HepG2 (cell line): ENCODE measurements around the gene KMT2E. TPM values are rescaled to one million over a fixed set of nuclear protein-coding genes. Genes with fewer than 3 reads are reported as not detected.

ENCODE experiments used
- ATAC-seq: fragments of 200-7000 bp; cut with Tn5 transposase; 3 replicates; pipeline ENCODE4 v1.9.1; 2020; ENCODE audit warnings: mild to moderate bottlenecking, moderate library complexity
- Bru-seq: library from RNA; stranded (reverse); fragments of 400-500 nt; gene quantifications from one replicate; lab custom pipeline; 2021; lab: Mats Ljungman, UMichigan
- BruChase-seq, 2 experiments: library from RNA; stranded (reverse); fragments of 400-500 nt; gene quantifications; one replicate each; lab custom pipeline; 2021; lab: Mats Ljungman, UMichigan
- BruUV-seq: library from RNA; stranded (reverse); fragments of 400-500 nt; replicated peaks from 2 replicates; lab custom pipeline; 2021; lab: Mats Ljungman, UMichigan
- CTCF ChIA-PET: fragments of 300-600 bp; formaldehyde crosslinking; extraction: SDS; loops from one replicate; lab custom pipeline; 2021; ENCODE audit warnings: low total read pairs, inconsistent platforms, low intra/inter-chr PET ratio; lab: Yijun Ruan, JAX
- POLR2A ChIA-PET: fragments of 350-600 bp; sonication (Branson Sonifier 250); formaldehyde crosslinking; loops from one replicate; lab custom pipeline; 2020; ENCODE audit warnings: antibody characterized with exemption, inconsistent platforms; lab: Yijun Ruan, JAX
- DNase-seq: peaks from one replicate; pipeline ENCODE4 v3.0.0-alpha.2; 2015; ENCODE audit warnings: low spot score
- FAIRE-seq: peaks from 3 replicates; lab custom pipeline; 2011; peaks lifted over from hg19 to GRCh38; lab: Jason Lieb, UNC
- H2AFZ ChIP-seq: one replicate; pipeline ENCODE4 v1.6.1; 2011; ENCODE audit warnings: low read length, inconsistent platforms
- H3K27ac ChIP-seq: fragments of 300-600 bp; 3 replicates; pipeline ENCODE4 v1.8.0; 2011; ENCODE audit warnings: mixed run types, mild to moderate bottlenecking, mixed read lengths, low read length, inconsistent platforms; ENCODE audit not compliant: insufficient read depth; ENCODE audit errors: extremely low read length
- H3K27me3 ChIP-seq, 2 experiments: fragments of 200-600 bp in 1 of 2; 2 replicates in 1 of 2; 3 replicates in 1 of 2; pipeline versions ENCODE4 v1.6.0 to v1.8.0; 2011; ENCODE audit warnings: low read length in 2 of 2, mild to moderate bottlenecking in 2 of 2, moderate library complexity in 2 of 2, inconsistent platforms in 1 of 2; ENCODE audit not compliant: insufficient read depth in 2 of 2, control insufficient read depth in 1 of 2
- H3K36me3 ChIP-seq, 2 experiments: fragments of 200-600 bp in 1 of 2; replicated peaks in 1 of 2; 2 replicates in 1 of 2; 3 replicates in 1 of 2; pipeline versions ENCODE4 v1.5.1 to v1.8.0; 2011; ENCODE audit warnings: low read length in 2 of 2, inconsistent platforms in 1 of 2; ENCODE audit not compliant: insufficient read depth in 2 of 2, control insufficient read depth in 1 of 2
- H3K4me1 ChIP-seq: 2 replicates; pipeline ENCODE4 v1.5.1; 2012; ENCODE audit warnings: low read length, inconsistent platforms; ENCODE audit not compliant: insufficient read depth
- H3K4me2 ChIP-seq: 2 replicates; pipeline ENCODE4 v1.6.0; 2011; ENCODE audit warnings: low read depth, low read length, inconsistent platforms
- H3K4me3 ChIP-seq, 3 experiments: fragments of 200-600 bp in 1 of 3; sonication (generic), shearing (Covaris generic) in 1 of 3; replicated peaks in 1 of 3; 2 replicates each; pipeline ENCODE4 v1.5.1; 2011 to 2016; ENCODE audit warnings: low read length in 3 of 3, inconsistent platforms in 2 of 3, low read depth in 2 of 3, mild to moderate bottlenecking in 2 of 3, control low read depth in 1 of 3, mixed read lengths in 1 of 3; ENCODE audit not compliant: insufficient read depth in 1 of 3
- H3K79me2 ChIP-seq: one replicate; pipeline ENCODE4 v1.6.1; 2011; ENCODE audit warnings: low read length, inconsistent platforms; ENCODE audit not compliant: insufficient read depth
- H3K9ac ChIP-seq: 2 replicates; pipeline ENCODE4 v1.6.0; 2011; ENCODE audit warnings: mild to moderate bottlenecking, low read depth, low read length, inconsistent platforms; ENCODE audit not compliant: insufficient read depth
- H3K9me3 ChIP-seq: 2 replicates; pipeline ENCODE4 v1.5.1; 2012; ENCODE audit warnings: mild to moderate bottlenecking, low read length
- H4K20me1 ChIP-seq: 2 replicates; pipeline ENCODE4 v1.6.0; 2011; ENCODE audit warnings: inconsistent platforms, mild to moderate bottlenecking, low read length, moderate library complexity; ENCODE audit not compliant: insufficient read depth
- GZF1 ChIP-seq: sonication (generic); formaldehyde crosslinking; IDR thresholded peaks from 2 replicates; pipeline ENCODE4 v1.5.1; 2020; ENCODE audit warnings: mild to moderate bottlenecking, missing genetic modification reagents
- KMT2A ChIP-seq: sonication (generic); formaldehyde crosslinking; IDR thresholded peaks from 2 replicates; pipeline ENCODE4 v1.4.0; 2020; ENCODE audit warnings: missing genetic modification reagents
- POGK ChIP-seq: sonication (generic); formaldehyde crosslinking; conservative IDR thresholded peaks from 2 replicates; pipeline ENCODE4 v1.8.0; 2022; ENCODE audit warnings: mild to moderate bottlenecking, moderate library complexity, missing genetic modification reagents
- RNF219 ChIP-seq: sonication (generic); formaldehyde crosslinking; IDR thresholded peaks from 2 replicates; pipeline ENCODE4 v1.5.0; 2020; ENCODE audit warnings: mild to moderate bottlenecking, missing genetic modification reagents
- SAP130 ChIP-seq: IDR thresholded peaks from 2 replicates; pipeline ENCODE4 v1.6.1; 2016; ENCODE audit warnings: low read depth
- STAG1 ChIP-seq: sonication (generic); formaldehyde crosslinking; IDR thresholded peaks from 2 replicates; pipeline ENCODE4 v1.4.0; 2020; ENCODE audit warnings: missing genetic modification reagents
- TAF15 ChIP-seq: fragments of 200-400 bp; formaldehyde crosslinking; IDR thresholded peaks from one replicate; pipeline ENCODE4 v1.6.1; 2018; ENCODE audit warnings: mild to moderate bottlenecking, low read depth, low read length; ENCODE audit not compliant: poor library complexity, severe bottlenecking
- ZNF160 ChIP-seq: sonication (generic); formaldehyde crosslinking; IDR thresholded peaks from 2 replicates; pipeline ENCODE4 v1.8.0; 2022; ENCODE audit warnings: mild to moderate bottlenecking, inconsistent platforms, missing genetic modification reagents
- ZNF451 ChIP-seq: sonication (generic); formaldehyde crosslinking; IDR thresholded peaks from 2 replicates; pipeline ENCODE4 v1.5.0; 2020; ENCODE audit warnings: mild to moderate bottlenecking, missing genetic modification reagents
- WGBS: methylation state at CpG from one replicate; pipeline ENCODE4 v1.1.6; 2017; ENCODE audit warnings: low lambda C conversion rate; 5-methylcytosine and 5-hydroxymethylcytosine counted together
- in situ Hi-C: cut with HindIII; loops from 2 replicates; pipeline ENCODE4 v1.10.0; 2017; ENCODE audit warnings: low pct_unique_long_range_greater_than_20kb; ENCODE audit not compliant: extremely low pct_ligation_motif_present
- intact Hi-C: fragments of 100-400 bp; cut with micrococcal nuclease; formaldehyde crosslinking; loops from one replicate; pipeline ENCODE4 v1.10.0; 2022; ENCODE audit not compliant: unreplicated experiment
- long read RNA-seq, 2 experiments: library from RNA in 1 of 2; library from polyadenylated mRNA in 1 of 2; stranded (forward) in 1 of 2; unstranded in 1 of 2; transcript quantifications; one replicate each; pipeline ENCODE4 v2.0.0, GENCODE V29; 2019 to 2022
- polyA minus RNA-seq, 3 experiments: library from RNA; depleted of rRNA, polyadenylated mRNA; stranded (reverse); fragments of >200 nt; gene quantifications; 2 replicates each; pipeline ENCODE4 v1.2.3, GENCODE V29; 2011; ENCODE audit warnings: low replicate concordance in 1 of 3
- polyA plus RNA-seq, 8 experiments: library from polyadenylated mRNA; depleted of rRNA in 3 of 8; stranded (reverse) in 7 of 8; unstranded in 1 of 8; fragments of >200 nt; fragmentation: Illumina TruSeq in 4 of 8; extraction: Trizol in 4 of 8; gene quantifications; 2 replicates each; pipeline versions ENCODE4 v1.2.1 to v1.2.3, GENCODE V29; 2011 to 2016; ENCODE audit warnings: low read depth in 4 of 8, missing spikeins in 1 of 8, mixed read lengths in 1 of 8; ENCODE audit not compliant: insufficient read depth in 1 of 8
- total RNA-seq, 5 experiments: library from RNA; depleted of rRNA; stranded (reverse); fragments of >200 nt; fragmentation: Illumina TruSeq; extraction: Trizol; gene quantifications; 2 replicates each; pipeline ENCODE4 v1.2.3, GENCODE V29; 2016; ENCODE audit warnings: low read depth in 1 of 5
- TF ChIP-seq, protein P1 (sequence below): sonication (generic); formaldehyde crosslinking; IDR thresholded peaks from 2 replicates; pipeline ENCODE4 v1.4.0; 2020; ENCODE audit warnings: low read depth, mild to moderate bottlenecking, missing genetic modification reagents

KMT2E gene
- total RNA-seq (2016; rRNA removed; fragmentation: Illumina TruSeq; extraction: Trizol) (24.4 and 31.3 TPM in 2 replicates), polyA plus RNA-seq (2011; rRNA removed) (6.3 and 7.2 TPM in 2 replicates), polyA minus RNA-seq (2011; rRNA and poly(A)+ RNA removed; ENCODE audit: low replicate concordance) (34.9 and 41.2 TPM in 2 replicates), Bru-seq, nascent RNA (percentile 91 among the genes with signal in this experiment), BruChase-seq, experiment 1, labeled RNA remaining after a 6-hour chase (percentile 84 among the genes with signal in this experiment), BruChase-seq, experiment 2, labeled RNA remaining after a 2-hour chase (percentile 88 among the genes with signal in this experiment)
- total RNA-seq (2016; cell fraction: cytosol; rRNA removed; fragmentation: Illumina TruSeq; extraction: Trizol; ENCODE audit: low read depth): 33.8 and 35.5 TPM in 2 replicates
- total RNA-seq (2016; cell fraction: insoluble cytoplasmic fraction; rRNA removed; fragmentation: Illumina TruSeq; extraction: Trizol): 22.1 and 28.1 TPM in 2 replicates
- total RNA-seq (2016; cell fraction: membrane; rRNA removed; fragmentation: Illumina TruSeq; extraction: Trizol): 22.4 and 24.0 TPM in 2 replicates
- total RNA-seq (2016; cell fraction: nucleus; rRNA removed; fragmentation: Illumina TruSeq; extraction: Trizol): 66.2 and 71.2 TPM in 2 replicates
- 4.4 and 6.3 TPM in 2 replicates for polyA plus RNA-seq (2011; cell fraction: cytosol; rRNA removed)
- 37.0 and 41.5 TPM in 2 replicates for polyA plus RNA-seq (2011; cell fraction: nucleus; rRNA removed)
- polyA plus RNA-seq (2012): 22.0 and 24.0 TPM in 2 replicates
- polyA plus RNA-seq (2016; cell fraction: cytosol; fragmentation: Illumina TruSeq; extraction: Trizol; ENCODE audit: low read depth): 0.65 and 0.67 TPM in 2 replicates
- polyA plus RNA-seq (2016; cell fraction: insoluble cytoplasmic fraction; fragmentation: Illumina TruSeq; extraction: Trizol; ENCODE audit: low read depth): 15.4 and 16.5 TPM in 2 replicates
- polyA plus RNA-seq (2016; cell fraction: membrane; fragmentation: Illumina TruSeq; extraction: Trizol; ENCODE audit: low read depth): 2.3 and 2.8 TPM in 2 replicates
- 36.9 and 42.5 TPM in 2 replicates for polyA plus RNA-seq (2016; cell fraction: nucleus; fragmentation: Illumina TruSeq; extraction: Trizol; ENCODE audit: insufficient read depth, low read depth)
- polyA minus RNA-seq (2011; cell fraction: cytosol; rRNA and poly(A)+ RNA removed): 15.4 and 16.4 TPM in 2 replicates
- polyA minus RNA-seq (2011; cell fraction: nucleus; rRNA and poly(A)+ RNA removed): 145 and 151 TPM in 2 replicates
- long read RNA-seq, experiment 1, transcript KMT2E-214 (7 exons, 1,133 nt): major isoform, 6 of 25 reads
- long read RNA-seq, experiment 1, partial matches to known transcripts: 17 of 25 reads
- long read RNA-seq, experiment 1, other reads (novel, unspliced or antisense): 2 of 25 reads
- long read RNA-seq, experiment 2, partial matches to known transcripts: 8 of 9 reads
- long read RNA-seq, experiment 2, other reads (novel, unspliced or antisense): 1 of 9 reads

DNA sequence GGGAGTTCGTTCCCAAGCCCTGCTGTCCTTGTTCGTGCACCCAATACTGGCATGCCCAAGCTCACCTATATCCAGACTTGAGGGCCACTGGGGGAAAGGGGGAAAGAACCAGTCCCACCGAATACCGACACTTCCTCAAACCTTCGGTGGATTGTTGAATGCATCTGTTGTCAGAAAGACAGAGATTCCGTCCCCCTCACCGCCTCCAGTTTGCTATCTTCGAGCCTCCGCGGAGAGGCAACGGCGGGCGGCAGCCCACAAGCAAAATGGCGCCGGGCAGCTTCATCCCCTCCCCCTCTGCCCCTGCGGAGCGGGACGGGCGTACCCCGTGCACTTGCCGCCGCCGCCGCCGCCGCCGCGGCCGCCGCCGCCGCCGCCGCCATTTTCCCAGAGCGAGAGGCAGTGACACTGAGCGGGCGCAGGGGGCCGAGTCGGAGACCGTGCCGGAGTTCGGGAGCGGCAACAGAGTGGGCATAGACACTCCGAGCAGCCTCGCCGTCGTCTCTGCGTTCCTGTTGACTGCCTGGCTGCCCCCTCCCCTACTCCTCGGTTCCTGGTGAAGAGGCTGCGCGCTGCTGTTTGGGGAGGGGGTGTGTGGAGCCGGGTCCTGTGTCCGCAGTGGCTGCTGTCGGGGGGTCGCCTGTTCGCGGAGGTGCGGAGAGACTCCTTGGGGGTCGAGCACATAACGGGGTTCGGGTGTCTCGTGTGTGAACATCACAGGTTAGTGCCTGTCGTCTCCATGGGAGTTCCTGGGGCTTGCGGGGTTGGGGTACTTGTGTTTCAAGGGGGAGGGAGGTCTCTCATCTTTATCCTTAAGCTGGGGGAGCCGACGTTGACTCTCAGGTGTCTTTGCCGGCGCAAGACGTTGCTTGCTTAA is at the start of gene KMT2E:
KMT2E (plus strand) TSS at position 390 of the 877 bp plus-strand sequence. CDS start 26,748 bp downstream, outside the sequence.
- H3K79me2 ChIP-seq: peaks cover 94% of the 10 kb centered on the region
- CTCF ChIA-PET: no interaction called here
- no peak within 1 kb of the TSS for H2AFZ ChIP-seq
- WGBS: 1% methylated on average over 8 of the region's 69 CpGs
- BruUV-seq: no TSS peak
- no peaks in the 10 kb centered on the region for H3K9me3 ChIP-seq
- 0 out of 5 replicates have a peak, but pooled peaks cover 0 to under 1% of the 10 kb centered on the region in 2 experiments for H3K36me3 ChIP-seq
- peaks cover 50% of the 10 kb centered on the region for H4K20me1 ChIP-seq
- peak within 1 kb of the TSS; percentile 98 for H3K4me2 ChIP-seq
- no peaks in the 10 kb centered on the region; a peak in 1 of 5 replicates for H3K27me3 ChIP-seq
- peak; percentile 72 for ATAC-seq
- FAIRE-seq: no peak
- H3K27ac ChIP-seq: peak within 1 kb of the TSS; percentile 100
- H3K4me1 ChIP-seq: peaks cover 36% of the 10 kb centered on the region
- DNase-seq: peak; percentile 69
- H3K9ac ChIP-seq: peak within 1 kb of the TSS; percentile 100
- intact Hi-C loops: no loop called here
- POLR2A ChIA-PET: interaction anchor here (0.5 to 3.8 kb wide), 19 partner anchors 8 to 1939 kb away, joined by 3 to 50 read pairs (median 3); partner anchors contain the start of genes ARMC10 and SRPK2
- in situ Hi-C loops: no loop called here
- H3K4me3 ChIP-seq: peak within 1 kb of the TSS; percentile 98 to 100 (median 99)
- TF ChIP-seq ZNF160 (0 out of 2 replicates have a peak, but pooled peaks have one; percentile 17), SAP130 (CRISPR knock-in tag) (peak; percentile 59; the same call in 1 of the 2 replicates), KMT2A (peak; percentile 44; the same call in 1 of the 2 replicates), STAG1 (CRISPR knock-in tag) (no peak), GZF1 (0 out of 2 replicates have a peak, but pooled peaks have one; percentile 59), POGK (CRISPR knock-in tag) (peak; percentile 16; the same call in 1 of the 2 replicates), RNF219 (CRISPR knock-in tag) (0 out of 2 replicates have a peak, but pooled peaks have one; percentile 78), ZNF451 (CRISPR knock-in tag) (no peak), TAF15 (no peak)
- TF ChIP-seq, protein P1, sequence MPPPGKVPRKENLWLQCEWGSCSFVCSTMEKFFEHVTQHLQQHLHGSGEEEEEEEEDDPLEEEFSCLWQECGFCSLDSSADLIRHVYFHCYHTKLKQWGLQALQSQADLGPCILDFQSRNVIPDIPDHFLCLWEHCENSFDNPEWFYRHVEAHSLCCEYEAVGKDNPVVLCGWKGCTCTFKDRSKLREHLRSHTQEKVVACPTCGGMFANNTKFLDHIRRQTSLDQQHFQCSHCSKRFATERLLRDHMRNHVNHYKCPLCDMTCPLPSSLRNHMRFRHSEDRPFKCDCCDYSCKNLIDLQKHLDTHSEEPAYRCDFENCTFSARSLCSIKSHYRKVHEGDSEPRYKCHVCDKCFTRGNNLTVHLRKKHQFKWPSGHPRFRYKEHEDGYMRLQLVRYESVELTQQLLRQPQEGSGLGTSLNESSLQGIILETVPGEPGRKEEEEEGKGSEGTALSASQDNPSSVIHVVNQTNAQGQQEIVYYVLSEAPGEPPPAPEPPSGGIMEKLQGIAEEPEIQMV (CRISPR knock-in tag): peak; percentile 55; the same call in 1 of the 2 replicates
